Activated effector memory CD4-positive, alpha-beta T cell treated with anti-CD3 and anti-CD28 coated beads, Interleukin-2, amount 50 U/mL, for 16 hours (primary cell): ENCODE data around the gene CEP57.
"Not testable (repeated sequence)": the region's sequence is repeated elsewhere in the genome, so short reads cannot be mapped to it uniquely, and the experiment has no call there.

Source experiments
- DNase-seq: peaks from one replicate; pipeline ENCODE4 v3.0.0-alpha.2; 2020

CEP57 gene

DNA sequence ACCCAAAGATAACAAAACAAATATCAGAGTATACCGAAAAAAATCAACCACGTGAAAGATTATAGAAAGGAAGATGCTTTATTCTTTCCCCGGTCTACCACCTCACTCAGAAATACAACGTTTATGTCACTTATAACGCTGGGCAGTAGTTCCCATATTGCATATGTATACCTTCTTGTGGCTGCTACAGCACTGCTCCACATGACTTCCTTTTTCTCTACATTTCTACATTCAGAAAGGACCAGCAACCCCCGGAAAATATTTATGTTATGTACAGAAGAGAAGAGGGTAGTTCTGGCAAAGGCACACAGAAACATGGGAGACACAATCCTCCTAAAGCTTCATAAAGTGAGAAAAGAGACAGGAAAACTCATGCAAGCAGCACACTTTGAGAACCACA, 76.8 kb downstream of the CEP57 start:
- no peak for DNase-seq

DNA sequence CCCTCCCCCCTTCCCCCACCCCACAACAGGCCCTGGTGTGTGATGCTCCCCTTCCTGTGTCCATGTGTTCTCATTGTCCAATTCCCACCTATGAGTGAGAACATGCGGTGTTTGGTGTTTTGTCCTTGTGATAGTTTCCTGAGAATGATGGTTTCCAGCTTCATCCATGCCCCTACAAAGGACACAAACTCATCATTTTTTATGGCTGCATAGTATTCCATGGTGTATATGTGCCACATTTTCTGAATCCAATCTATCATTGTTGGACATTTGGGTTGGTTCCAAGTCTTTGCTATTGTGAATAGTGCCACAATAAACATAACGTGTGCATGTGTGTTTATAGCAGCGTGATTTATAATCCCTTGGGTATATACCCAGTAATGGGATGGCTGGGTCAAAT, 80.6 kb downstream of the CEP57 start:
- not testable (repeated sequence) for DNase-seq

DNA sequence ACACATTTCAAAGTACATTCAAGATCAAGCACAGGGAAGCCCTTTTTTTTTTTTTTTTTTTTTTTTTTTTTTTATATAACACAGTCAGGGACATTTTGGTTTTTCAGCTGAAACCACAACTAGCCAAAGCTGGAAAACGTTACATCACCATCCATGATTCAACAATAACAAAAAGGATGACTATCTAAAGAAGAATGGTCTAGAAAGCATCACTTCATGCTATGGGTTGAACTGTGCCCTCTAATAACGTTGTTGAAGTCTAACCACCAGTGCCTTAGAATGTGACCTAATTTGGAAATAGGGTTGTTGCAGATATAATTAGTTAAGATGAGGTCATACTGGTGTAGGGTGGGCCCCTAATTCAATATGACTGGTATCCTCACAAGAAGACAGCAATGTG, 87.0 kb downstream of the CEP57 start:
- DNase-seq, result no peak
